GM06990 (cell line): Measurements from ENCODE around the gene SPAG17.

ENCODE experiments used
- DNase-seq: peaks from one replicate; pipeline ENCODE4 v3.0.0-alpha.2; 2011; ENCODE audit not compliant: insufficient read length; ENCODE audit errors: extremely low read depth
- H3K27me3 ChIP-seq: replicated peaks from 2 replicates; pipeline ENCODE4 v1.6.0; 2011; ENCODE audit warnings: low read length; ENCODE audit not compliant: control insufficient read depth, insufficient read depth
- H3K36me3 ChIP-seq: 2 replicates; pipeline ENCODE4 v1.5.1; 2011; ENCODE audit warnings: low read length; ENCODE audit not compliant: control insufficient read depth, insufficient read depth
- H3K4me3 ChIP-seq: replicated peaks from 2 replicates; pipeline ENCODE4 v1.5.1; 2011; ENCODE audit warnings: low read depth, mild to moderate bottlenecking, control low read depth, low read length
- CTCF ChIP-seq: IDR thresholded peaks from 2 replicates; pipeline ENCODE4 v1.5.1; 2011; ENCODE audit warnings: low read length, control low read depth, mild to moderate bottlenecking, inconsistent platforms; ENCODE audit not compliant: insufficient read depth, poor library complexity, severe bottlenecking

The SPAG17 gene

GRCh38 chr1:118042501-118042900 is 142.5 kb downstream of the SPAG17 start:
- H3K27me3 ChIP-seq = no peaks in the 10 kb centered on the region
- DNase-seq = no peak
- H3K36me3 ChIP-seq = no peaks in the 10 kb centered on the region
- no peak overlapping the region for H3K4me3 ChIP-seq
- TF ChIP-seq CTCF = no peak

DNA sequence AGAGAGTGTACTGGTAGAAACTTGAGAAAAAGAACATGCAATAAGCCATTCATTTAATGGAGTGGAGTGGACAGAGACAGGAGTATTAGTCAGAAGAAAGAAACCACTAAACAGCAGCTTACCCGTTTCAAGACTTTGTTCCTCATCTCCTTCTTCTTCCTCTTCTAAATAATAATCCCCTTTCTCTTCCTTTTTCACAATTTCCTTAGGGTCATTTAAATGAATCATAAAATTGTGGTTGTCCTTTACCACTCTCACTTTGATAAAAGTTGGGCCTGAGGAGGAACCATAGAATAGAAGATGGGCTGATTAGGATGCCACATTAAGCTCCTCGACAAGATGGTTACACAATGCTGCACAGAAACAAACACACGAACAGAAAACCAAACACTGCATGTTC is 145.9 kb downstream of the SPAG17 start:
- no peak for TF ChIP-seq CTCF
- H3K4me3 ChIP-seq = no peak overlapping the region
- no peaks in the 10 kb centered on the region for H3K27me3 ChIP-seq
- no peak for DNase-seq
- no peaks in the 10 kb centered on the region for H3K36me3 ChIP-seq

- Histone ChIP-seq H3K4me3 (no peak overlapping the region), H3K27me3 (no peaks in the 10 kb centered on the region), H3K36me3 (no peaks in the 10 kb centered on the region)
- DNase-seq = no peak
- TF ChIP-seq CTCF = no peak
Observed at GRCh38 chr1:118032883-118033282, 152.1 kb downstream of the SPAG17 start.

DNA sequence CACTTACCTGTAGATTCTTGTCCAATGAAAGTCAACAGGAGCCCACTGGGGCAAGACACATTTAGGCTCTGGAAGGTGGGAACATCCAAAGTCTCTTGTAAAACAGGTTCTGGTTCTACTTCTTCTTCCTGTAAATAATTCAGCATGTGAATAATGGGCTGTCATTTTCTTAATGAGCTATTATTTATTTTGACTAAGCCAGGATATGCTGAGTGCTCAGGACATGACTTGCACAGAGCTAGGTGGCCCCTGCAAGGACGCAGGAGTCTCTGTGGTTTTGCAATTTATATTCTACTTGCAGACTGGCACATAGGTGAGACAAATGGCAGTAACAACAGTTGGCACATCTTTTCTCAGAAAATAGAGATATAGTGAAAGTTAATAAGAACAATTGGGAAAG is 156.8 kb downstream of the SPAG17 start:
- H3K4me3 ChIP-seq = no peak overlapping the region
- no peak for DNase-seq
- H3K36me3 ChIP-seq = no peaks in the 10 kb centered on the region

DNA sequence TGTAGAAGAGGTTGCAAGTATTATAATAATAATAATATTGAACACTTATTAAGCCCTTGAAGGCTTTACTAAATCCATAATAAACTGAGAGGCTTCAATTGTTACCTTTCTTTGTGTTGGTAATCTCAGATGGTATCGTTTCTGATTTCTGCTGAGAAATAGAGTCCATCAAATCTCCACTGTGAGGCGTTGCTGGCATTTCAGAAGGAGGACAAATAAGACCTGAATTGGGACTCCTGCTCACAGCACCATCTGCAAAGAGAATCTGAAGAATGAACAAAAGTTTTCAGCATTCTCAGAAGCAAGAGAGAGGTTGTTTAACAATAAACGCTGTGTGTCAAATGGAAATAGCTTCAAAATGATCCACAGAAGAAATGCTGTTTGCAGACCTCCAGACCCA is 161.8 kb downstream of the SPAG17 start:
- H3K4me3 ChIP-seq = no peak overlapping the region
- H3K36me3 ChIP-seq = no peaks in the 10 kb centered on the region
- no peak for DNase-seq
- no peak for TF ChIP-seq CTCF
- H3K27me3 ChIP-seq = no peaks in the 10 kb centered on the region

More for the DNA sequence above, 156.8 kb downstream of the SPAG17 start:
- no peaks in the 10 kb centered on the region for H3K27me3 ChIP-seq
- no peak for TF ChIP-seq CTCF

- no peaks in the 10 kb centered on the region for H3K36me3 ChIP-seq
- H3K27me3 ChIP-seq = no peaks in the 10 kb centered on the region
- no peak for TF ChIP-seq CTCF
- H3K4me3 ChIP-seq = no peak overlapping the region
- no peak for DNase-seq
Observed at GRCh38 chr1:118021668-118022067, 163.4 kb downstream of the SPAG17 start.
